Measurements from ENCODE around the gene PHKA2. TPM values are rescaled to one million over a fixed set of nuclear protein-coding genes. Genes with fewer than 3 reads are reported as not detected.

The PHKA2 gene
- total and polyA plus RNA-seq, 10 of the 15 experiments (the other 5 are each of a cell fraction or from before 2014, with no cell fraction given), result 1.4 to 25.6 (median 15.4) TPM

- BruUV-seq (replicated peaks), result no TSS peak
- in situ Hi-C loops (cut with MboI) (no loop called here), intact Hi-C loops (cut with micrococcal nuclease; ENCODE audit: unreplicated experiment) (no loop called here)
- H3K79me2 ChIP-seq (ENCODE audit: control insufficient read depth, insufficient read depth, low read length), result no peaks in the 10 kb centered on the region
- ChIA-PET POLR2A (interaction anchor here (0.6 kb wide), 1 partner anchor 141 kb away, joined by 3 read pairs; no protein-coding TSS in a partner anchor), CTCF (no interaction called here), SMC1A (ENCODE audit: uncharacterized antibody, unreplicated experiment) (interaction anchor here (1.0 kb wide), 2 partner anchors 36 to 40 kb away, joined by 3 to 6 read pairs; no protein-coding TSS in a partner anchor), RAD21 (ENCODE audit: unreplicated experiment) (no interaction called here)
- no peak for FAIRE-seq
- WGBS (ENCODE audit: insufficient coverage, insufficient replicate concordance, low lambda C conversion rate, missing lambda C conversion rate), result 60% methylated on average over 12 of the region's 12 CpGs
- no peaks in the 10 kb centered on the region for H3K9me3 ChIP-seq (replicated peaks; ENCODE audit: control insufficient read depth, insufficient read depth, low read length)
- TF ChIP-seq PAX5 (IDR thresholded peaks at IDR 0.05; ENCODE audit: borderline replicate concordance, low read depth, low read length), result no peak
- TF ChIP-seq FOS (IDR thresholded peaks at IDR 0.05; ENCODE audit: borderline replicate concordance, extremely low read depth, insufficient read length), result no peak
- H3K4me1 ChIP-seq (ENCODE audit: control insufficient read depth, insufficient read depth, low read length), result no peaks in the 10 kb centered on the region
- DNase-seq (ENCODE audit: low read depth, low spot score), result no peak
- no peaks in the 10 kb centered on the region for H4K20me1 ChIP-seq (ENCODE audit: control insufficient read depth, insufficient read depth)
- no peak overlapping the region for H2AFZ ChIP-seq (ENCODE audit: control insufficient read depth, low read depth, low read length)
- no peak overlapping the region for H3K4me3 ChIP-seq
- no peaks in the 10 kb centered on the region for H3K36me3 ChIP-seq (ENCODE audit: control insufficient read depth in 2 of 2, insufficient read depth in 2 of 2, low read length in 1 of 2)
- no peaks in the 10 kb centered on the region for H3K27me3 ChIP-seq (replicated peaks in 1 of 2; ENCODE audit: control insufficient read depth in 2 of 2, insufficient read depth in 2 of 2, low read length in 1 of 2)
- no peak overlapping the region for H3K9ac ChIP-seq (ENCODE audit: control insufficient read depth, insufficient read depth, low read length)
- no peak overlapping the region for H3K4me2 ChIP-seq (ENCODE audit: control insufficient read depth, insufficient read depth)
- no peak overlapping the region for H3K27ac ChIP-seq (ENCODE audit: control insufficient read depth, insufficient read depth)
- no peak for ATAC-seq
Measured at GRCh38 chrX:18871970-18872369, 111.9 kb downstream of the PHKA2 start.

- H3K27me3 ChIP-seq (replicated peaks in 1 of 2; ENCODE audit: control insufficient read depth in 2 of 2, insufficient read depth in 2 of 2, low read length in 1 of 2), result no peaks in the 10 kb centered on the region
- H3K79me2 ChIP-seq (ENCODE audit: control insufficient read depth, insufficient read depth, low read length), result no peaks in the 10 kb centered on the region
- no peaks in the 10 kb centered on the region for H3K36me3 ChIP-seq (ENCODE audit: control insufficient read depth in 2 of 2, insufficient read depth in 2 of 2, low read length in 1 of 2)
- intact Hi-C loops (cut with micrococcal nuclease; ENCODE audit: unreplicated experiment), result no loop called here
- no peak overlapping the region for H2AFZ ChIP-seq (ENCODE audit: control insufficient read depth, low read depth, low read length)
- FAIRE-seq, result no peak
- H3K4me3 ChIP-seq, result no peak overlapping the region
- ChIA-PET CTCF (interaction anchor here (0.9 kb wide), 1 partner anchor 11 kb away, joined by 3 read pairs; no protein-coding TSS in a partner anchor), RAD21 (ENCODE audit: unreplicated experiment) (no interaction called here), POLR2A (interaction anchor here (0.6 kb wide), 1 partner anchor 141 kb away, joined by 3 read pairs; no protein-coding TSS in a partner anchor), SMC1A (ENCODE audit: uncharacterized antibody, unreplicated experiment) (interaction anchor here (1.0 kb wide), 2 partner anchors 36 to 39 kb away, joined by 3 to 6 read pairs; no protein-coding TSS in a partner anchor)
- BruUV-seq (replicated peaks), result no TSS peak
- no peak for DNase-seq (ENCODE audit: low read depth, low spot score)
- H4K20me1 ChIP-seq (ENCODE audit: control insufficient read depth, insufficient read depth), result no peaks in the 10 kb centered on the region
- H3K27ac ChIP-seq (ENCODE audit: control insufficient read depth, insufficient read depth), result no peak overlapping the region
- no peak overlapping the region for H3K9ac ChIP-seq (ENCODE audit: control insufficient read depth, insufficient read depth, low read length)
- 66% methylated on average over 10 of the region's 10 CpGs for whole genome bisulfite sequencing (ENCODE audit: insufficient coverage, insufficient replicate concordance, low lambda C conversion rate, missing lambda C conversion rate)
- ATAC-seq, result no peak
- H3K4me1 ChIP-seq (ENCODE audit: control insufficient read depth, insufficient read depth, low read length), result no peaks in the 10 kb centered on the region
- in situ Hi-C loops (cut with MboI), result no loop called here
- TF ChIP-seq NR2F1 (conservative IDR thresholded peaks at IDR 0.05), result no peak
- TF ChIP-seq YBX1 (IDR thresholded peaks at IDR 0.05), result no peak
- no peaks in the 10 kb centered on the region for H3K9me3 ChIP-seq (replicated peaks; ENCODE audit: control insufficient read depth, insufficient read depth, low read length)
- no peak overlapping the region for H3K4me2 ChIP-seq (ENCODE audit: control insufficient read depth, insufficient read depth)
Measured at GRCh38 chrX:18871161-18871890, 112.6 kb downstream of the PHKA2 start.

Measured in GM12878 (cell line).